Germinal center (tissue), 1 donor: ENCODE results near the gene STAT3.
A peak's percentile ranks its signal among the peaks of the same experiment; 100 is the strongest.
"Not testable (repeated sequence)": the region's sequence is repeated elsewhere in the genome, so short reads cannot be mapped to it uniquely, and the experiment has no call there.

Source experiments
- DNase-seq: peaks from one replicate; pipeline ENCODE4 v3.0.0; 2012; ENCODE audit warnings: mixed read lengths, low spot score

STAT3 gene

DNA sequence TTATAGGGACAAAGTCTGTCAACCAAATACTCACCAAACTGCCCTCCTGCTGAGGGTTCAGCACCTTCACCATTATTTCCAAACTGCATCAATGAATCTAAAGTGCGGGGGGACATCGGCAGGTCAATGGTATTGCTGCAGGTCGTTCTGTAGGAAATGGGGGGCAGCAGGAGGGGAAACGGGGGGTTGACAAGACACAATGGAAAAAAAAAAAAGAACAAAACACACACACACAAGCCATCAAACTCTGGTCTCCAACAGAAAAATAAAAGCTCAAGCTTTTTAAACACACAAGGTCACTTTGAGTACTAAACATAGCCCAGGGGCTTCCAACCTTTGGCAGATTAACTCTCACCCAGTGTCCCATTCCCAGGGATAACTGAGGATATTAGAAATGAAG lies 71.5 kb downstream of the STAT3 start:
- DNase-seq, result no peak

DNA sequence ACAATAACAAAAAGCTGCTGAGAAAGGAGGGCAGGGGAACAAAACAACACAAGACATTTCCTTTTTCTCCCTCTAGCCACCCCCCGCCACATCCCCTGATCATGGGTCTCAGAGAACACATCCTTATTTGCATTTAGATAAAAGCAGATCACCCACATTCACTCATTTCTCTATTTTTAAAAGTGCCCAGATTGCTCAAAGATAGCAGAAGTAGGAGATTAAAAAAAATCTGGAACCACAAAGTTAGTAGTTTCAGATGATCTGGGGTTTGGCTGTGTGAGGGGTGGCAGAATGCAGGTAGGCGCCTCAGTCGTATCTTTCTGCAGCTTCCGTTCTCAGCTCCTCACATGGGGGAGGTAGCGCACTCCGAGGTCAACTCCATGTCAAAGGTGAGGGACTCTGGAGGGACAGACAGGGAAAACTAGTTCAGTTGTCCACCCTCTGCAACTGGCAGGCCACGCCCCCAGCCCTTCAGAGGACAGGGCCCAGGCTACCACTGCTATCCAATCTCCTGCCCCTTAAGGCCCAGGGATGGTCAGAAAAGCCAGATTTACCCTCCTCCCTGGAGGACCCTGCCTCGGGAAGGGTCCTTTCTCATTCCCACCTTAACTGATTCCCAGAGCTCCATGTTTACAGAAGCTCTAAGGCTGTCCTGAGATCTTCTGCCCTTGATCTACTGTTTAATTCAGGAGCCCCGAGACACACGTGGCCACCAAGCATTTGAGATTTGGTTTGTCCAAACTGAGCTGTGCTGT lies 72.7 kb downstream of the STAT3 start:
- peak; percentile 80 for DNase-seq

DNA sequence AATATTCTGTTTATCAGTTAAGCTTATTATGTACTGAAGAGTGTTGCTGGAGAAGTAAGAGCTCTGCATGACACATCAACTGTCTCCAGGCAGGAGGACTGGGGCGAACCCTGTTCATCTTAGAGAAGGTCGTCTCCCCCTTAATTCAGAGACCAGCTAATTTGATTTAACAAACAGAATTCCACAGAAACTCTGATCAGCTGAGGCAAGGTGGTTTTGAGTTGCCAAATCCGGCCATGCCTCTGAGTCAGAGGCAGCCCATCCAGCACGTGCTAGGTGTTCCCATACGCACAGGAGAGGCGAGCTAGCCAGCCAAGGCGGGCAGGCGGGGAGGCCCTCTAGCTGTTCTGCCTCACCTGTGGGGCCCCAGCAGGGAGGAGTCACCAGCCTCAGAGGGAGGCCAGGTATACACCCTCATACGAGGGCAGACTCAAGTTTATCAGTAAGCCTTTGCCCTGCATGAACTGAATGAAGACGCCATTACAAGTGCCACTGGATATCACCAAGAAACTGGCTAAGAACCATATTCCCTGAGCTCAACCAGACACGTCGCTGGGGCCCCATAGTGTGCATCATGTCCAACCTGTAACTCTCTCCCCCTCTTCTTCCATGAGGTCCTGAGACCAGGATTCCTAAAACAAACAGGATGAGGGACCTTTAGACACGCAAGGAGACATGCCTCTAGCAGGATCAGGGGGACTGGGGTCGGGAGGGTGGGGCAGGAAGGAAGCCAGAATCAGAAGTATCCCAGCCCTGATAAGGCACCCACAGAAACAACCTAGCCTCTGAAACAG lies 74.3 kb downstream of the STAT3 start:
- no peak for DNase-seq

DNA sequence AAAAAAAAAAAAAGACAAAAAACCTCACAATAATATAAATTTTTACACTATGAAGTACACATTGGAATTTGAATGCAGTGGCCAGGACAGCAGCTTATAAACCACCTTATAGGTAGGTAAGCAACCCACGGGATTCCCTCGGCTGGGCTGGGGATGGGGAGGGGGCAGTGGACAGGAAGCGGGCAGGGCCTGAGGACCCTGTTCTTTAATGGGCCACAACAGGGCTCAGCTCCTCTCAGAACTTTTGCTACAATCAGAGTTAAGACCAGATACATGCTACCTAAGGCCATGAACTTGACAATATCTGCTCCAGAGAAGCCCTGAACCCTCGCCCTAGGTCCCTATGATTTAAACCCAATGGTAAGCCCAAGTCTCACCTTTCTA lies 74.9 kb downstream of the STAT3 start:
- no peak for DNase-seq

DNA sequence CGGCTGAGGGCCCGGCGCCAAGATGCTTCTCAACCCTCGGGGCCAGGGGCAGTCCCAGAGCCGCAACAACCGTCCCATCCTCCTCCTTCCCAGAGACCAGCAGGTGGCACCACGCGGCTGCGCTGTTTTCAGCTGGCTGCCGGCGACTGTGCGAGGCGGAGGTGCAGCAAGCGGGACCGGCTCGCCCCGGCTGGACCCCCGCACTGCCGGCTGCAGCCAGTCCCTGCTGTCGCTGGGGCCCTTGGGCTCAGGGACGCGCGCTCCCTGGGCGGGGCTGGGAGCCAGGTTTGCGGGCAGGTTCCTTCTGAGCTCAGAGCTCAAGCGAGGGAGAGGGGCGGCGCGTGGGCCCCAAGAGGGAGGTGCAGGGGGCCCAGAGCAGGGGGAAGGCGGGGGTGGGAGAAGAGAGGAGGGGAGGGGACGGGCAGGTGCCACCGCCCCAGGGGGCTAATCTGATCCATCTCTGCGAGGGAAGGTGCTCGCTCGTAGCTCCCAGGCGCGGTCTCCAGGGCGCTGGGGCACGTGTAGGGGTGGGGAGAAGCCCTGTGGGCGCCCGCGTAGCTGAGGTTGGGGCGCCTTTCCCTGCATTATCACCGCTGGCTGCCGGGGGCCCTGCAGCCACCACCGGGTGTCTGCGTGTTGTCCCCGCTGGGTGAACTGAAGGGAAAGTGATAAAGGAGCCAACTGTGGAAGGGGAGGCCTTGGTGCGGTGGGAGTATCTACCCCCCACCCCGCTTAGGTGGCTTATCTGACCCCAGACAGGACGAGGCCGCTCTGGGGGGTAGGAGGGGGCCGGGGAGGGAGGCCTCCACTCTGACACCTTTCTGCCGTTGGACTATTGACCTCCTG lies 75.7 kb downstream of the STAT3 start:
- peak; percentile 82 for DNase-seq

DNA sequence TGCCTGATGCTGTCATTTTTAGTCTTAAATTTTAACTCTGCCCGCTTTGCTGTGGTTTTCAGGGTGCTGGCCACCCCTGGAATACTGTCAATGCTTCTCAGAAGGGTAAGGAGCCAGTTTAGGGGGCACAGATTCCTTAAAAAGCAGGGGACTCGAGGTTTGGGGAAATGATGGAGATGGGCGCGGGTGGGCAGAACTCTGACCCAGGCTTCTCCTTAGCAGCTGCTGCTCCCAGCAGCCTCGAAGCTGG lies 76.3 kb downstream of the STAT3 start:
- no peak for DNase-seq

DNA sequence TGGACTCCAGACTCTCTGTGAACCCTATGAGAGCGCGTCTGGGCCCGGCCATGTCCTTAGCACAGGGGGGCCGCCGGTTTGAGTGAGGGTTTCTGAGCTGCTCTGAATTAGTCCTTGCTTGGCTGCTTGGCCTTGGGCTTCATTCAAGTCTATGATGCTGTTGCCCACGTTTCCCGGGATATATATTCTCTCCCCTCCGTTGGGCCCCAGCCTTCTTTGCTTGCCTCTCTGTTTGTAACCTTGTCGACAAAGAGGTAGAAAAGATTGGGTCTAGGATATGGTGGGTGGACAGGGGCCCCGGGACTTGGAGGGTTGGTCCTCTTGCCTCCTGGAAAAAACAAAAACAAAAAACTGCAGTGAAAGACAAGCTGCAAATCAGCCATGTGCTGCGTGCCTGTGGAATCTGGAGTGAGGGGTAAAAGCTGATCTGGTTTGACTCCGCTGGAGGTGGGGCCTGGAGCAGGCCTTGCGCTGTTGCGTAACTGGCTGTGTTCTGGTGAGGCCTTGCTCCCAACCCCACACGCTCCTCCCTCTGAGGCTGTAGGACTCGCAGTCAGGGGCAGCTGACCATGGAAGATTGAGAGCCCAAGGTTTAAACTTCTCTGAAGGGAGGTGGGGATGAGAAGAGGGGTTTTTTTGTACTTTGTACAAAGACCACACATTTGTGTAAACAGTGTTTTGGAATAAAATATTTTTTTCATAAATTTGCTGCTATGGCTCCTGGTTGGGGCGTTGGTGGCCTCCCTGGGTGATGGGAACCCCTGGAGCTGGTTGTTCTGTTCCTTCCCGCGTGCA lies 76.8 kb downstream of the STAT3 start:
- no peak for DNase-seq

DNA sequence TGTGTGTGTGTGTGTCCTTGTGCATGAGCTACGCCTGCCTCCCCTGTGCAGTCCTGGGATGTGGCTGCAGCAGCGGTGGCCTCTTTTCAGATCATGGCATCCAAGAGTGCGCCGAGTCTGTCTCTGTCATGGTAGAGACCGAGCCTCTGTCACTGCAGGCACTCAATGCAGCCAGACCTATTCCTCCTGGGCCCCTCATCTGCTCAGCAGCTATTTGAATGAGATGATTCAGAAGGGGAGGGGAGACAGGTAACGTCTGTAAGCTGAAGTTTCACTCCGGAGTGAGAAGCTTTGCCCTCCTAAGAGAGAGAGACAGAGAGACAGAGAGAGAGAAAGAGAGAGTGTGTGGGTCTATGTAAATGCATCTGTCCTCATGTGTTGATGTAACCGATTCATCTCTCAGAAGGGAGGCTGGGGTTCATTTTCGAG lies 77.4 kb downstream of the STAT3 start:
- DNase-seq, result no peak

DNA sequence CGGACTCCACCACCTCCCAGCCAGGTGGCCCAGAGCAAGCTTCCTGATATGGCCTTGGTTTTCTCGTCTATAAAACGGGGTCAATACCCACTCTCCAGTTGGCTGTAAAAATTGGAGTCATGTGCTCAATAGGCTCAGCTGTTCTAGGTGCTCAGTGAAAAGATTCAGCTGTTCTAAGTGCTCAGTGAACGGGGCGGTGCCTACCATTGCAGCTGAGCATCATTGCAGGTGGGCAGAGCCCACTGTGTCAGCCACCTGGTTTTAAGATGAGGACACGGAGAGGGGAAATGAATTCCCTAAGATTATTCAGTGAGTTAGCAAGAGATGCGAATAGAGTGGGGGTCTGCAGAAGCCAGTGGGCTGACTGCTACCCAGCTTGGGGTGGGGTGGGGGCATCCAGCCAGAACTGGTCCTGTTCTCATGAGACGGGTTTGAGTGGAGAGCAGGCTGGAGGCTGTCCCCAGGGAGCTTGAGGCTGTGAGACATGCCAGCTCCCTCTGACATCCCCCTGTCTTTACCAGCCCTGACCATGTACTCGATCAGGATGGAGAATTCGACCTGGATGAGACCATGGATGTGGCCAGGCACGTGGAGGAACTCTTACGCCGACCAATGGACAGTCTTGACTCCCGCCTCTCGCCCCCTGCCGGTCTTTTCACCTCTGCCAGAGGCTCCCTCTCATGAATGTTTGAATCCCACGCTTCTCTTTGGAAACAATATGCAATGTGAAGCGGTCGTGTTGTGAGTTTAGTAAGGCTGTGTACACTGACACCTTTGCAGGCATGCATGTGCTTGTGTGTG lies 78.1 kb downstream of the STAT3 start:
- DNase-seq, result no peak

DNA sequence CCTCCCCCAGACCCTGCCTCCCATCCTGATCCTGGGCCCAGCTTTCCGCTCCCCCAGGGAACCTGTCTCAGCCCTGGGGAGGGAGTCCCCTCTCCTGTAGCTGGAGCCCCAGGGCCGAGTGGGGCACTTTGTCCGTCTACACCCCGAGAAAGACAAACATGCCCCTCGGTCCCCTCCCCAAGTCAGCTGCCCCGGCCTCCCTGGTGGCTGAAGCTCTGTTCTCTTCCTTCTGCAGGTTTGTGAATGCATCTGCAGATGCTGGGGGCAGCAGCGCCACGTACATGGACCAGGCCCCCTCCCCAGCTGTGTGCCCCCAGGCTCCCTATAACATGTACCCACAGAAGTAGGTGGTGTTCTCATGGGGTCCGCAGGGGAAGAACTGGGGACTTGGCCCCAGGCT lies 79.1 kb downstream of the STAT3 start:
- no peak for DNase-seq

DNA sequence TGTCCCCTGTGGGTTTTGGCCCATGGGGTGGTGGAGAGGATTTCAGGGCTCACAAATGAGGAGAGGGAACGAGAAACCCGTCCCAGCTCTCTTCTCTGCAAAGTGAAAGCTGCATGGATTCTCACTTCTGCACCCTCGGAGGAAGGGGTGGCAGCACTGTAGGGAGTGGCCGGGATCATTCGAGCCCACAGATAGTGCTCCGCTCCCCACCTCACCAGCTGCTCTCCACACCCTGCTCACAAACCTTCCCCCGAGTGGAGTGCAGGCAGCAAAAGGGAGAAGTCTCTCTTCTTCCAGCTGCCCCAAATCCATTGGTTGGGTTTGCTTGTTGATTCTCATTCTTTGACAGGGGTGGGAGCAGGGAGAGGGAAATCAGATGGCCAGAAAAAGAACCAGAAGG lies 79.8 kb downstream of the STAT3 start:
- no peak for DNase-seq

DNA sequence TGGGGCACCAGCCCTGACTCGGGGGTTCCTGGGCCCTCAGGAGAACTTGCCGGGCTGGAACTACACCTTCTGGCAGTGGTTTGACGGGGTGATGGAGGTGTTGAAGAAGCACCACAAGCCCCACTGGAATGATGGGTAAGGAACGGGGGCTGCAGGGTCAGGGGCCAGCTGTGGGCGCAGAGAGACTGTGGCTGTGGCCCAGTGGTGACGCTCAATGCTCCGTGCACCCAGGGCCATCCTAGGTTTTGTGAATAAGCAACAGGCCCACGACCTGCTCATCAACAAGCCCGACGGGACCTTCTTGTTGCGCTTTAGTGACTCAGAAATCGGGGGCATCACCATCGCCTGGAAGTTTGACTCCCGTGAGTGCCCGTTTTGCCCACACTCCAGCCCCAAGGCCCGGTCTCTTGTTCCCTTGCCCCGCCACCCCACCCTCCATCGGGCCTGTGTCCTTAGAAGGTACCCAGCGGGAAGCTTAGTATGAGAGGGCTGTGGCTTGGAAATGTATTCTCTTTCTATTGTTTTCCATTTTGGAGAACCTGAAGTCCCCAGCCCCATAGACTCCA lies 80.8 kb downstream of the STAT3 start:
- no peak for DNase-seq

DNA sequence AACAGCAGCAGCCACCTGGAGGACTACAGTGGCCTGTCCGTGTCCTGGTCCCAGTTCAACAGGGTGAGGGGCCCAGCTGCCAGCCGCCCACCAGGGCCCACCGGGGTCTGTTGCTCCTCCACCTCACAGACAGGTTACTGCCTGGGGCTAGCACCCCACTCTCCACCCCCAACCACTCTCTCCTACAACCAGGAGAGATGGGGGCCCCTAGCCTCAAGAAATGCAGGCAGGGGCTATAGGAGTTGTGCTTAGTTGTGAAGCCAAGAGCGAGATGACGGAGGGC lies 81.9 kb downstream of the STAT3 start:
- no peak for DNase-seq

DNA sequence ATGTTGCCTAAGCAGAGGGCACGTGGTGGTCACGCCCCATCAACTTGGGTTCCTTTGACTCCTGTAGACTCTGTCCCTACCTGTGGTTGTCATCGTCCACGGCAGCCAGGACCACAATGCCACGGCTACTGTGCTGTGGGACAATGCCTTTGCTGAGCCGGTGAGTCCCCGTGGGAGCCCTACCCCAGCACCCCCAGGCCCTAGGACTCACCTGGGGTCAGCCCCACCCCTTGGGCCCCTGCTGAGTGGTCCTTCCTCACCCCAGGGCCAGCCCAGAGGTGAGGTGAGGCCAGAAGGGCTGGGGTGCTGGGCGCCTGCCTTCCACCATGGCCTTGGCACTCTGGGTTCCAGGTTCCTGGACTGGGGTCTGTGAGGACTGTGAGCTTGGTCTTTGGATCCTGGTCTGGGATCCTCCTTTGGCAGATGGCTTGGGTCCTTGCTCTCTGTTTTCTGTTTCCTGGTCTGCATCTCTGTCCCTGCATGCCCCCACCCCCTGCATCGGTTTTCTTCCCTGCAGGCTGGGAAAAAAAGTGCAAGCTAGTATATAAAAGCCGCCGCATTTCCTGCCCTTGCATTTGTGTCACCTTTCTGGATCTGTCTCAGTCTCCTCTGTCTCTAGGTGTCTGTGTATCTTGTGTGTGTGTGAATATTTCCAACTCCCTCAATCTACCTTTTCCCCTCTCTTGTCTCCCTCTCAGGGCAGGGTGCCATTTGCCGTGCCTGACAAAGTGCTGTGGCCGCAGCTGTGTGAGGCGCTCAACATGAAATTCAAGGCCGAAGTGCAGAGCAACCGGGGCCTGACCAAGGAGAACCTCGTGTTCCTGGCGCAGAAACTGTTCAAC lies 82.5 kb downstream of the STAT3 start:
- no peak for DNase-seq

DNA sequence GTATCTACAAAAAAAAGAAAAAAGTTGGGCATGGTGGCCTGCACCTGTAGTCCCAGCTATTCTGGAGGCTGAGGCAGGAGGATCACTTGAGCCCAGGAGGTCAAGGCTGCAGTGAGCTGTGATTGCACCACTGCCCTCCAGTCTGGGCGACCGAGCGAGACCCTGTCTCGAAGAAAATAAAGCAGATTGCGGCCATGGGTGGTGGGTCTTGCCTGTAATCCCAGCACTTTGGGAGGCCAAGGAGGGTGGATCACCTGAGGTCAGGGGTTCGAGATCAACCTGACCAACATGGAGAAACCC lies 83.3 kb downstream of the STAT3 start:
- not testable (repeated sequence) for DNase-seq

DNA sequence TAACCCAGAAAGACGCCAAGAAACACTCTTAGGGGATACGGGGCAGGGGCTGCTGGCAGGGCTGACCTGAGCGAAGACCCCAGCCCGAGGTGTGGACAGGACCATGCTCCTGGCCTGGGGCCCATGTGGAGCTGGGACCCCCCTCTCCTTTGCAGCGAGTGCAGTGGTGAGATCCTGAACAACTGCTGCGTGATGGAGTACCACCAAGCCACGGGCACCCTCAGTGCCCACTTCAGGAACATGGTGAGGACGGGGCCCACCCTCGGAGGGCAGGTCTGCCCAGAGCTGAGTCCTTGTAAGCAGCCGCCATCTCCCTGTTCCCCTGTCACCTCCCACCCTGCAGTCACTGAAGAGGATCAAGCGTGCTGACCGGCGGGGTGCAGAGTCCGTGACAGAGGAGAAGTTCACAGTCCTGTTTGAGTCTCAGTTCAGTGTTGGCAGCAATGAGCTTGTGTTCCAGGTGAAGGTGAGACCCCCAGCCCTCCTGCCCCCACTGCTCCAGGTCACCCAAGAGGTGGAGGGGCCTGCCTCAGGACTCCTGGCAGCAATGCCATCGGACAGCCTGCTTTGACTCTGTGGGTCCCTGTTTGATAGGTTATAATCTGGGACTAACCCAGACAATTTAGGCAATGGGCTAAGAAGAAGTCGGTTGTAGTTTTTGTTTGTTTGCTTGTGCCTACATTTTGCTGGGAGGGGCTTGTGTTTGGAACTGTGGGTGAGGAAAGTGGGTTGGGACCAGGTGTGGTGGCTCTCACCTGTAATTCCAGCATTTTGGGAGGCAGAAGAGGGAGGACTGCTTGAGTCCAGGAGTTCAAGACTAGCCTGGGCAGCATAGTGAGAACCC lies 83.8 kb downstream of the STAT3 start:
- no peak for DNase-seq

DNA sequence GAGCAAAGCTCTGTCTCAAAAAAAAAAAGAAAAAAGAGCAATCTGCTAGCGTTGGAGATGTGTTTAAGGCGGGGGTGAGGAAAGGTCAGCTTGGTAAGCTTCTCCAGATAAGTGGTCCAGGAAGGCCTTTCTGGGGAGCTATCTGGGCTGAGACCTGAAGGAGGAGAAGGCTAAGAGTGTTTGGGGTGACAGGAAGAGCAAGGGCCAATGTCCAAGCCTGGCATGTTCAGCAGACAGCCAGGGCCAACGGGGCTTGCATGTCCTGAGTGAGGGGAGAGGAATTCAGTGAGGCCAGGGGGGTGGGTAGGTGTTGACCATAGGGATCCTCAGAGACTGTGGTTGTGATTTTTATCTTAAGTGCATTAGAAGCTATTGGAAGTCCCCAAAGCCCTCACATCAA lies 84.5 kb downstream of the STAT3 start:
- DNase-seq, result no peak

DNA sequence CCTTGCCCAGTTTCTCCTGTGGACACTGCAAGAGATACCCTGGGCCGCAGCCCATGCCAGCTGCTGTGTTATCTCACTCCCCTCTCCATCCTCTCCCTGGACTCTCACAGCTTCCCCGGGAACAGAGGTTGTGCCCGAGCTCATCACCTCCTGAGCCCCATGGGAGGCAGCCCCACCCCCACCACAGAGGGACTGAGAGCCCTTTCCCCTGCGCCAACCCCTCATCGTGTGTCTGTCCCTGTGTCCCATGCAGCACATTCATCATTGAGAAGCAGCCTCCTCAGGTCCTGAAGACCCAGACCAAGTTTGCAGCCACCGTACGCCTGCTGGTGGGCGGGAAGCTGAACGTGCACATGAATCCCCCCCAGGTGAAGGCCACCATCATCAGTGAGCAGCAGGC lies 87.2 kb downstream of the STAT3 start:
- no peak for DNase-seq

DNA sequence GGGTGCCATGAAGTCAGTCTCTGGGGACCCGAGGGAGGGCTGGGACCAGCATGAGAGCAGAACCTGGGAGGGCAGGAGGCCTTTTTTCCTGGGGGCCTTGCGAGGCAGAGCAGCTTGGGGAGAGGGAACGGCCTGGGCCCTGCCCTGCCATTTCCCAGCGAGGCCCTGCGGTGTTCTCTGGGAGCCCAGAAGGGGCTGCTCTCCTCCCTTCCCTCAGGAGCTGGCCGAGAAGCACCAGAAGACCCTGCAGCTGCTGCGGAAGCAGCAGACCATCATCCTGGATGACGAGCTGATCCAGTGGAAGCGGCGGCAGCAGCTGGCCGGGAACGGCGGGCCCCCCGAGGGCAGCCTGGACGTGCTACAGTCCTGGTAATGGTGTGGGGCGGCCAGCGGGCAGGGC lies 88.3 kb downstream of the STAT3 start:
- not testable (repeated sequence) for DNase-seq

DNA sequence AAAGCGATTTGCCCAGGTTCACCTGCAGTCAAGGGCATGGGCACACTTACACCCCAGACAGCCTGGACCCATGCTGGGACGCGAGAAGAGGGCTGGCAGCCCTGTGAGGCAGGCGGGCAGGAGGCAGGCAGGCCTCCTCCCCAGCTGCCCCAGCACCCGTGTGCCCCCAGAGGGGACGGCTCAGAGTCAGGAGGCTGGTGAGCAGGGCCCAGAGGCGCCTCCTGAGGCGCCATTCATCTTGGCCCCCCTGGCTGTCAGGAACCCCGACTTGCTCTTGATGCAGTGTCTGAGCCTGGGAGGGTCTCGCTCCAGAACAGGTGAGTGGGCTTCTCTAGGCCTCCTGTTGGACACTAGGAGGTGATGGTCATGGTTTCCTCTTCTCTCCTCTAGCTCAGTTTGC lies 88.9 kb downstream of the STAT3 start:
- not testable (repeated sequence) for DNase-seq
